H4 (cell line): ENCODE measurements around the gene CFLAR. TPM values are rescaled to one million over a fixed set of nuclear protein-coding genes. Genes with fewer than 3 reads are reported as not detected.
"Not testable (repeated sequence)": the region's sequence is repeated elsewhere in the genome, so short reads cannot be mapped to it uniquely, and the experiment has no call there.

Experiments used
- DNase-seq: peaks from one replicate; pipeline ENCODE4 v3.0.0-alpha.2; 2015; ENCODE audit warnings: low spot score
- total RNA-seq: library from RNA; depleted of rRNA; stranded (reverse); fragments of >200 nt; shearing (Covaris generic); gene quantifications from 2 replicates; pipeline ENCODE4 v1.2.3, GENCODE V29; 2014

CFLAR gene
- total RNA-seq, 1 experiment from 2014 or later = 16.9 TPM

DNA sequence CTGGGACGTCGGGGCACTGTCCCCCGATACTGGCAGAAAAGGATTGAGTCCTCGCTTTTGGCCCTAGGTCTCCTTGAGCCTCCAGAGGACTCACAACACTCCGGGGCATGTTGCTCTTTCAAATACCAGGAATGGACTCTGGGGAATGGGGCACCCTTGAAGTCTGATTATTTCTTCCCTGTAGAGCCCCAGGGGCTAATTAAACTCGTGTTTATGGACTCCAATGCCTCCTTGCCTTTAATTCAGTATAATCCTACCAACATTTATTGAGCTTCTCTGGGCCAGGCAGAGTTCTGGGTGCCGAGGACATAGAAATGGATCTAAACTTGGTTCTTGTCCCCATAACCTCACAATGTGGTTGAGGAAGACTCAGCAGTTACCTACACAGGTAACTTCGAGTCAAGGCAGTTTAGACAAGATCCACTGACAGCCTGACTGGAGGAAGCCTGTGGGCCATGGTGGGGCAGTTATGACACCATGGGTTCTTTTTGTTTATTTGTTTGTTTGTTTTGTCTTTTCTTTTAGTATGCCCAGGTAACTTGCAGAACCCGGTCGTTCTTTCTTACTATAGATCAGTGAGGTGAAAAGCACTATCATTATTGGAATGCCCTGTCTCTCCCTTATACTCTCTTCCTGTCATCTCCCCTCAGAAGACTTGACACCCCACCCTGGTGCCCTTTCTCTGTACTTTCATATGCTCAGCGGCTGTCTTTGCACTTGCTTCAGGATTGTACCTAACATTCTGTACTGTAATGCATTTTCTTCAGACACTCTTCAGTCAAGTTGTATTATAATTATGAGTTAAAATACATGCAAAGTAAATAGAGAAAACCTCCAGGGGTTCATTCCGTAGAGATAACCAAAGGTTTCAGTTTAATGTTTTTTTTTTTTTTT lies 3.2 kb downstream of the CFLAR start:
- DNase-seq = peak; percentile 38

DNA sequence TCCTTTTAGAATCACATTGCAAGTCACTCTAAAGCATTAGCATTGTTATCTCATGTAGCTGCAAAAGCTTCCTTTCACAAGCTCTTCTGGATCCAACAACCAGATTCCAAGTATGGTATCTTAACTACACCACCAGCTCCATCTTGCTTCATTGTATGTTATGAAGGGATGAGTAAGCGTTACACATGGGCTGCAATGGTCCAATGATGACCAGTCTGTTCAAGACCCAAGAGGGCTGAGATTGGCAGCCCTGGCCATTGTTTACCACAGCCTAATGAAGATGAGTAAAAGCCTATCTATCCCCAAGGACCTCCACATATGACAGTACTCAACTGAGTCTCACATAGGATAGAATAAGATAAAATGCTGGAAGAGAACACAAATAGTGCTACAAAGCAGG lies 6.3 kb downstream of the CFLAR start:
- DNase-seq = no peak

DNA sequence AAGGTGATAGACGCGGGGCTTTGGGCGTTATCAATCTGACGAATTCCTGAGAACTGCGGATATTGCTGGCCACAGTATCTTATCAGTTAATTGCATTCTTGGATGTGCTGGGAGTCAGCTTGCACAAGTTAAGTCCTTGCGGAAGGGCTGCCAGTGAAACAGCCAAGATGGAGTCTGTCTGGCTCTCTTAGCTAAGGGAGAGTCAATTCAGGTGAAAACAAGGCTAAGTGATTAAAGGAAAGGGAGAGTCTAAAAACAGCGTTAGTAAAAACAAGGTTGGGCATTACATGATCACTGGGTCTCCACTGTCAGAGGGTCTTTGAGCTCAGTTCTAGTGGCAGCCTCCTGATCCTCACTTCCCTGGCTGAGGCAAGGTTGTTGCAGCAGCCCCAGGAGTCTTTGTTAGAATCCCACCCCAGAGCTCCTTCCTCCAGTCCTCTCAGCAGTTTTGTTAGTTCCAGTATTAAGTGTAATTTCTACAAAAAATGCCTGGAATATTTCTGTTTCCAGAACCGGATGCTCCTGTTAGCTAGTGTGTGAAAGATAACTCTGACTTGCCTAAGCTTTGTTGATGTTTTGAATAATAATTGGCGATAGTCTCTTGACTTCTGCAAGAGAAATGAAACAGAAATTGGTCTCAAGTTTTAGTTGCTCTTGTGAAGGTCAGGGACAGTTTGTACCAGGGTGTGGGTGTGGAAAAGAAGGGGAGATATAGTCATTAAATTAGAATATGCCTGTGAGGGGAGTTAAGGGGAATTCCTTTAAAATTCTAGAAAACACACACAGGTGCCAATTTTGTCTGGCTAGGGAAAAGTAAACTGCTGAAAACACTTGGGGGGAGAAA lies 10.6 kb downstream of the CFLAR start:
- no peak for DNase-seq

DNA sequence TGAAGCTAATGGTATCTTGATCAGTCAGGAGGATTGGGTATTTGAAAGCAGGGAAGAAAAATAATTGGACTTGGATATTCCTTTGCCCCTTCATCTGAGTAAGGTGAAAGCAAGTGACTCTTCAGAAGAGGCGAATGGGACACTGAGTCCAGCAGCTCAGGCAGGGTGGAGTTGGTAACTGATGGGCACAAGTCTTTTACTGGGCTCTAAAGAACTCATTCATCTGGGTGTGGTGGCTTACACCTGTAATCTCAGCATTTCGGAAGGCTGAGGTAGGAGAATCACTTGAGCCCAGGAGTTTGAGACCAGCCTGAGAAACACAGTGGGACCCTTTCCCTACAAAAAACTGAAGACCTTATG lies 11.2 kb downstream of the CFLAR start:
- no peak for DNase-seq

DNA sequence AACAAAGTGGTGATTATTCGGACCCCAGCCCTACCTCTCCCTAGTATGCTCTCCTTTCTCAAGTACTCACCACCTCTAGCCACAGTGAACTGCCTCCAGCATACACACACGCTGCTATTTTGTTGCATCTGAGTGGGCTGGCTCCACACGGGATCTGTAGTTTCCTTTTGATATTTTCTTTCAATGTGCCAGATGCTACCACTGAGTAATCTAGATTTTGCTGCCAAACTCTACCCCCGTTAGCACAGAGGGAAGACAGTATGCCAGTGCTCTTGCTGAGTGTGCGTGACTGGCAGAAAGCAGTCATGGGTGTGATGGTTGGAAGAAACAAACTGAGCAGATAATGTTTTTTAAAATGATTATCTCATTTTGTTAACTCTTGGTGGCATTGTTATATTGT lies 11.6 kb downstream of the CFLAR start:
- DNase-seq = no peak

DNA sequence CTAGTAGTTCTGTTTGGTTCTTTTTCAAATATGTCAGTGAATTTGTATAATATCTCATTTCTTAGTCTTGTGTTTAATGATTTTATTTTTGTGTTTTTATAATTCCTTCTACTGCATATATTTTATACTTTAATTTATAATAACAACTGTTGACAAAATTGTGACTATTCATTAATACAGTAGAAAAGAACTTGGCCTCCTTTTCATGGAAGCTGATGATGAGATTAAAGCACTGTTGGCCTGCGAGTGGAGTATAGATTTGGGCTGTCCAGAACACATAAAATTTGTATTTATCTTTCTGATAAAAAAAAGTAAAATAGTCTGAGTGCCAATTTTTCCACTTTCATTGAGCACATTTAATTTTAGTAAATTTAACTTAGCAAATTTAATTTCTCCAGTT lies 12.1 kb downstream of the CFLAR start:
- no peak for DNase-seq

DNA sequence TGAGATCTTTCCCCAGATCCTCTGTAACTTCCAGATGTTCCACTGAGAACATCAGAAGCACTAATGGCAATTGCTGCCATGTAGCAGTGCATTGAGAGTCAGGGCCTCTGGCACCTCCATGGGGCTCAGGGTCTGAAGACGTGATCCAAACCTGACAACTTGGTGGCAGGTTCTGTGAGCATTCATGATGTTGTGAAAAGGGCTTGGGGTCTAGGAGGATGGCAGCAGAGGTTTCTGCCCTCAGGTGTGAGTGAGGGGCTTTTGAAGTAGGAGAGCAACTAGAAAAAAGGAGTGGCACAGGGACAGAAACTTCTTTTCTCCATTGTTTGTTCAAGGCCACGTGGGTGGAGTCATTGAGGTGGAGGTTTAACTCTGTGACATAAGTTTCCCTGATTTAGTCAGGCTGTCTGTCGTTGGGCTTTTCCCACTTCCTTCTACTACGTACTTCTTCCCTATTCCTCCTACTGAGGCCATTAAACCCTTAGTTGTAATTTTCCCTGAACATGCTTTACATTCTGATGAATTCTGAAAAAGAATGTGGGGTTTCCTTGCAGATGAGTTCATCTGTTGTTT lies 13.1 kb downstream of the CFLAR start:
- DNase-seq = no peak

DNA sequence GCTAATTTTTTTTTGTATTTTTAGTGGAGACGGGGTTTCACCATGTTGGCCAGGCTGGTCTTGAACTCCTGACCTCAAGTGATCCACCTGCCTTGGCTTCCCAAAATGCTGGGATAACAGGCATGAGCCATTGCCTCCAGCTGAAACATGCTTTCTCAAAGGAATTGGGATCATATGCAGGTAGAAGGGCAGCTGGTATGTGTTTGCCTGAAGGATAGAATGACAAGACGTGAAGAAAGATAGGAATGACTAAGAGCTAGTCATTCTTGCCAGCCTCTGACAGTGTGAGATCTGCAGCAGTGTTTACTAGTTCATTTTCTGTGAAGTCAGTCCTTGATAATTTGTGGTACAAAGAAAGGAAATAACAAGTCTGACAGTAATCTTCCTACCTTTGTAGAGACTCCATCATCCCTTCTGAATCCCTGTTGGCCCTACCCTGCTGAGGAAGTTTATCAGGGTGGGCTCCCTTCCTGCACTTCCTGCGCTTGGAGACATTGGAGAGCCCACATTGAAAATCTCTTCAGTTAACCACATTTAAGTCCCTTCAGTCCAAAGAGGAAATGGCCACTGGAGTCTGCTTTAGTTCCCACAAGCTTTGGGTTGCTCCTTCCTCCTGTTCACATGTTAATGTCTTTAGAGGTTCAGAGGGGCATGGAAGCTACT lies 14.7 kb downstream of the CFLAR start:
- DNase-seq = peak; percentile 60

DNA sequence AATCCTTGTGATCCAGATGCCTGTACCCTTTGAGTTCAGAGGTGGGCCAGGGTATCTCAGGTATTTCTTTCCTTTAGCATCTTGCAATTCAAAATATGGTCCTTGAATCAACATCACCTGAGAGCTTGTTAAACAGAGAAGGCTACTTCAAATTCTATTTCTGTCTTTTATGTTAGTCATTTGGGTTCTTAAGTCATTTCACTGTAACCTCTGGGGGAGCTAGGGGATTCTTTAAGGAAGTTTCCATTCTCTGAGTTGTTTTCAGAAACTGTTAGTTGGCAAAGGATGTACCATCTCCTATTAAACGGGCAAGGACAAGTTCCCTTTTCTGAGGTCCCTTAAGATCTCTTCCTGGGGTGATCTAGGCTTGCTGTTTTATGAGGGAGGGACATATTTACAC lies 16.6 kb downstream of the CFLAR start:
- no peak for DNase-seq

DNA sequence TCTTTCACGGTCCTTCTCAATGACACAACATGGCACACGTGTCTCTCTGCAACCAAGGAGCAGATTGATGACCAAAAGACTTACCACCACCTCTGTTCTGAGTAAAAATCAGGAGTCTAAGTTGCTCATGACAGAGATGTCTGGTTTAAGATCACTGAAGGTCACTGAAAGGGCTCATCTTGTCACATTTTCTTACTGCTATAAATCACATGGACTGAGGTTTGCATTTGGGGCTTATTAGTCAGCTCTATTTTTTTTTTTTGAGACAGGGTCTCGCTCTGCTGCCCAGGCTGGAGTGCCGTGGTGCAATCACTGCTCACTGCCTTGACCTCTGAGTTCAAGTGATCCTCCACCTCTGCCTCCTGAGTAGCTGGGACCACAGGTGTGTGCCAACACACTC lies 19.4 kb downstream of the CFLAR start:
- no peak for DNase-seq

DNA sequence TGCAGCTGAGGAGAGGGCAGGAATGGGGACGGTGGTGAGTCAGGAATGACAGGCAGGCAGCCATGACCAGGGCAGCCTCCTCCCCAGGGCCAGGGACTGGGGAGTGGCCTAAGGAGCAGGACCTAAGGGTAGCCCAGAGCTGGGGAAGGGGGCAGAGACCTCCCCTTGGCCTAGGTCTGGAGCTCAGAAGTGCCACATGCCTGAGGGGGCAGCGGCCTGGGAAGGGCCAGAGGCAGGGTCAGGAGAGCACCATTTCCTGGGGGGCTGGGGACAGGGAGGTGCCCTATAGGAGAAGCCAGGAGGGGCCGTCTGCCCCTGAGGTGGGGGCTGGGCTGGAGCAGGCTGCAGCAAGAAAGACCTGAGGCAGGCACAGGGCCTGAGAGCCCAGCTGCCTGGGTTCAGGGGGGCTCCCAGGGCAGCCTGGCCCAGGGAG lies 20.9 kb downstream of the CFLAR start:
- DNase-seq = no peak

DNA sequence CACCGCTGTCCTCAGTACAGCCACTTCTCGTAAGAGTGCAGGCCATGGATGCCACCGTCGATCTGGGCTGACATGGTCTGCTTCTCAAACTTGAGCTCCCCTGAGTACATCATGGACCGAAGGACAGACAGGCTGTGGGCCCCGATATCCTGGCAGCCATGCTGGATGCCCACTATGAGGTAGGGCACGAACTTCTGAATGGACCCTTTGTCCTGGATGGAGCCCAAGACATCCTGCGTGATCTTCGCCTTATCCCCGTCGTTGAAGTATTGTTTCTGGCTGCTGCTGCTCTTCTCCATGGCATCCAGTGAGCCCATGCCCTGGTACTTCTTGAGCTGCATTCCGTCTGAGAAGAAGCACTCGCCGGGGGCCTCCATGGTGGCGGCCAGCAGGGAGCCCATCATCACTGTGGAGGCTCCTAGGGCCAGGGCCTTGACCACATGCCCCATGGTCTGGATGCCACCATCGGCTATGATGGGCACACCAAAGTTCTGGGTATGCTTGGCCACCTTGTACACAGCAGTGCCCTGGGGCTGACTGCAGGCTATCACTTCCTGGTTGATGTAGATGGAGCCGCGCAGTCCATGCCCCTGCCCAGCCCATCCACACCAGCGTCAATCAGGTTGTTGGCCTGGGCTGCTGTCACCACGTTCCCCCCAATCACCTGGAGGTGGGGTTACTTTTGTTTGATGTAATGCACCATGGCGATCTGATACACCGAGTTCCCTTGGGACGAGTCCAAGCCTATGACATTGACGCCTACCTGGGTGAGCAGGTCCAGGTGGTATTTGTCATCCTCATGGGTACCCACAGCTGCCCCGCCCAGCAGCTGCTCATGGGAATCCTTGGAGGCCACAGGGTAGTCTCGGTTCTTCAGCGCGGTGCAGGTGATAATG lies 21.8 kb downstream of the CFLAR start:
- DNase-seq = no peak

DNA sequence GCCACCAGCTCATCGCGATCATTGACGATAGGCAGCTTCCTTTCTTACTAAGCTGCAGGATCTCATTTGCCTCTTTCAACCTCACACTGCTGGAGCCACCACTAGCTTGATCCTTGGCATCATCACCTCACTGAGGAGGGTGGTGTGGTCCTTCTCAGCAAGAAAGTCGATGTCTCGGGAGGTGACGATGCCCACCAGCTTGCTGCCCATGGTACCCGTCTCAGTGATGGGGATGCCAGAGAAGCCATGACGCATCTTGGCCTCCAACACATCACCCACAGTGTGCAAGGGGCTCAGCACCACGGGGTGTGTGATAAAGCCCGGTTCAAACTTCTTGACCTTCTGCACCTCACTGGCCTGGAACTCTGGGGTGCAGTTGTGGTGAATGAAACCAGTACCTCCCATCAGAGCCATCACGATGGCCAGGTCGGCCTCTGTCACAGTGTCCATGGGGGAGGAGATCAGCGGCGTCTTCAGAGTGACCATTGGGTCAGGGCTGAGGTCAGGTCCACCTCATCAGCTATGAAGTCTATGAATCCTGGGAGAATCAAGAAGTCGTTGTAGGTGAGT lies 22.5 kb downstream of the CFLAR start:
- DNase-seq = no peak

DNA sequence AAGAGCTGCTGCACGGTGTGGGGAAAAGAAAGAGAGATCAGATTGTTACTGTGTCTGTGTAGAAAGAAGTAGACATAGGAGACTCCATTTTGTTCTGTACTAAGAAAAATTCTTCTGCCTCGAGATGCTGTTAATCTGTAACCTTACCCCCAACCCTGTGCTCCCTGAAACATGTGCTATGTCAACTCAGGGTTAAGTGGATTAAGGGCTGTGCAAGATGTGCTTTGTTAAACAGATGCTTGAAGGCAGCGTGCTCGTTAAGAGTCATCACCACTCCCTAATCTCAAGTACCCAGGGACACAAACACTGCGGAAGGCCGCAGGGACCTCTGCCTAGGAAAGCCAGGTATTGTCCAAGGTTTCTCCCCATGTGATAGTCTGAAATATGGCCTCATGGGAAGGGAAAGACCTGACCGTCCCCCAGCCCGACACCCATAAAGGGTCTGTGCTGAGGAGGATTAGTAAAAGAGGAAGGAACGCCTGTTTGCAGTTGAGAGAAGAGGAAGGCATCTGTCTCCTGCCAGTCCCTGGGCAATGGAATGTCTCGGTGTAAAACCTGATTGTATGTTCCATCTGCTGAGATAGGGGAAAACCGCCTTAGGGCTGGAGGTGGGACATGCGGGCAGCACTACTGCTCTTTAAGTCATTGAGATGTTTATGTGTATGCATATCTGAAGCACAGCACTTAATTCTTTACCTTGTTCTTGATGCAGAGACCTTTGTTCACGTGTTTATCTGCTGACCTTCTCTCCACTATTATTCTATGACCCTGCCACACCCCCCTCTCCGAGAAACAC lies 23.2 kb downstream of the CFLAR start:
- DNase-seq = not testable (repeated sequence)

DNA sequence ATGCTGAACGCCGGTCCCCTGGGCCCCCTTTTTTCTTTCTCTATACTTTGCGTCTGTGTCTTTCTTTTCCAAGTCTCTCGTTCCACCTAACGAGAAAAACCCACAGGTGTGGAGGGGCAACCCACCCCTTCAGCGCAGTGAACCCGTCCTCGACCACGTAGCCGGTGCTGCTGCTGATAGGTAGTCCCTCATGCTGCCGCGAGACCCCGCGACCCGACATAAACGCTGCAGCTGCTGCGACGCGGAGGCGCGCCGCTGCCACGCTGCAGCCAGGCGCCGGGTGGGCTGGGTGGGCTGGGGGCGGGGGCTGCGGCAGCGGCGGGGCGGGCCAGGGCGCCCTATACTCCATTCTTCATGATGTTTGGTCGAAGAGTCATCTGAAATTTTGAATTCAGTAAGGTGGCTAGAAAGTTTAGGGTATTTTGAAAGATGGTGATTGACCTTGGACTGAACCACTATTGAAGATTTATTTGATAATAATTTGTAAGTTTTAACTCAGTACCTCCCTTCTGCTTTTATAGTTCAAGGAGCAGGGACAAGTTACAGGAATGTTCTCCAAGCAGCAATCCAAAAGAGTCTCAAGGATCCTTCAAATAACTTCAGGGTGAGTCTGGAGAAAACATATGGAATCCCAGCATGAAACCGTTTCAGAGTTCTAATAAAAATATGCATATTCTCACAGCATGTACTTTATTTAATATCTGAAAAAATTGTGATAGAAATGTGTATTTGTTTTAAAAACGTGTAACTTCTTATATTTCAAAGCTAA lies 24.1 kb downstream of the CFLAR start:
- DNase-seq = no peak

DNA sequence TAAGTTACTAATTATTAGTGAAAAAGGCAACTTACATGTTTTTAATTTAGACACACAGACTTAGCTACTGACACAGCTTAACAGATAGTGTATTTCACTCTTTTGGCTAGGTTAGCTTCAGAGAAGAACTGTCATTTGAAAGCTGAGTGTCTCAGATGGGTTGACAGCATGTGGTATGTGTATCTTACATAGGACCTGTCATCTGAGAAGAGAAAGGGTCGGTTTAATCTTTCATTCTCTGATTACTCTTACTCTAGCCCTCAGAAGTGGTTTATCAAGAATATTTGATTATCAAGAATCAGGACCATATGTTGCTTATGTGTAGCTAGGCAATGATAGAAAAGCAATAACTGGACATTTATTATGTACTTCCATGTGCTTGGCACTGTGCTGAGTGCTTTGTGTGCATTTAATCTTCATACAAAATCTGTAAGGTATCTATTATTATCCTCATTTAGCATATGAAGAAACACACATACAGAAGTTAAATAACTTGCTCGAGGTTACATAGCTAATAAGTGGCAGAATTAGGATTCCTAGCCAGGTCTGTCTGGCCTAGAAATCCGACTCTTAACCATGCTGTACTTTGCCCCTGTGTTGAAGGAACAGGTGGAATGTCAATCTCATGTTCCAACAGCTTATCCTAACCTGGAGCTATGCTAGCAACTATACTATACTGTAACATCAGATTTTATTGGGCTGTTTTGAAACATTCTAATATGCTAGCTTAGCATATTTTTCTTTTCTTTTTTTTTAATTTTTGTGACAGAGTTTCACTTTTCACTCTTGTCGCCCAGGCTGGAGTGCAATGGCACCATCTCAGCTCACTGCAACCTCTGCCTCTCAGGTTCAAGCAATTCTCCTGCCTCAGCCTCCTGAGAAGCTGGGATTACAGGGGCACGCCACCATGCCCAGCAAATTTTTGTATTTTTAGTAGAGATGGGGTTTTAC lies 28.4 kb downstream of the CFLAR start:
- no peak for DNase-seq

DNA sequence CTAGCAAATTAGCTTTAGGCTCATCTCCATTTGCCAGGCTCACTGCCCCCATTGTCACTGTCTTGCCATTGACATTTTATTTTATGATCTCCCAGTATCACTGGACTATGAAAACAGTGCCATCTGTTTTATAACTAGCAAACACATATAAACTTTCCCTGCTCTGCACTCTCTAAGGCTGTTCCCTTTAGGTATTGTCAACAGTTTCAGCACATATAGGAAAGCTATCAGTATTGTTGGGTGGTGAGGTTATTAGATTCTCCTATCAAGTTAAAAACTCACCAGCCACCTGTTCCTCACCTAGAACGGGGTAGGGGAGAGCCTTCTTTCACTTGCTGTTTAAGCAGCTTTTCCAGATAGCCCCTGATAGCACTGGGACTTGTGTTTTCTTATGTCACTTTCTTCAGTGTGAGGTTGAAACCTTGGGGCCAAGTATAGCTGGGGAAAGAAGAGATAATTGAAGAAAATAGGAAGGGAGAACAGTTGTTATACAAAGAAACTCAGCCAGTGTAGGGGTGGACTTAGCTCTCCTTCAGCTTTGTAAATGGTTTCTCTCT lies 32.5 kb downstream of the CFLAR start:
- no peak for DNase-seq
